H1 (cell line): ENCODE measurements around the gene PRKCI. TPM values are rescaled to one million over a fixed set of nuclear protein-coding genes. Genes with fewer than 3 reads are reported as not detected.

Experiments
- CTCF ChIA-PET: fragments of 300-600 bp; sonication (Branson Sonifier 250); formaldehyde crosslinking; loops from one replicate; lab custom pipeline; 2021; ENCODE audit not compliant: partially characterized antibody; lab: Charles Lee
- POLR2A ChIA-PET: fragments of 300-600 bp; sonication (Branson Sonifier 250); formaldehyde crosslinking; loops from one replicate; lab custom pipeline; 2021; ENCODE audit warnings: inconsistent platforms; ENCODE audit not compliant: partially characterized antibody; lab: Charles Lee
- DNase-seq, 2 experiments: peaks; one replicate each; pipeline versions ENCODE4 v3.0.0 to v3.0.0-alpha.2; 2010 to 2022; ENCODE audit warnings: low spot score in 2 of 2, low read depth in 1 of 2, mixed read lengths in 1 of 2
- FAIRE-seq: peaks from 2 replicates; lab custom pipeline; 2011; peaks lifted over from hg19 to GRCh38; lab: Jason Lieb, UNC
- H2AFZ ChIP-seq: 2 replicates; pipeline ENCODE4 v1.8.1; 2012; ENCODE audit warnings: low read length, inconsistent platforms
- H2AK5ac ChIP-seq: 2 replicates; pipeline ENCODE4 v1.6.1; 2013; ENCODE audit warnings: low read depth, low read length
- H2BK120ac ChIP-seq: replicated peaks from 2 replicates; pipeline ENCODE3; 2013; ENCODE audit warnings: low read depth, low read length, inconsistent platforms
- H2BK12ac ChIP-seq: 2 replicates; pipeline ENCODE4 v1.6.1; 2013; ENCODE audit warnings: low read depth, low read length
- H2BK15ac ChIP-seq: 2 replicates; pipeline ENCODE4 v1.6.1; 2013; ENCODE audit warnings: low read length
- H2BK20ac ChIP-seq: 2 replicates; pipeline ENCODE4 v1.6.1; 2013; ENCODE audit warnings: low read length
- H2BK5ac ChIP-seq: 2 replicates; pipeline ENCODE4 v1.6.1; 2013; ENCODE audit warnings: low read depth, low read length
- H3K14ac ChIP-seq: 2 replicates; pipeline ENCODE4 v1.6.1; 2013; ENCODE audit warnings: inconsistent platforms; ENCODE audit not compliant: insufficient read length
- H3K18ac ChIP-seq: 2 replicates; pipeline ENCODE4 v1.6.1; 2013; ENCODE audit warnings: low read length; ENCODE audit errors: extremely low read depth
- H3K23ac ChIP-seq: 2 replicates; pipeline ENCODE4 v1.6.1; 2013; ENCODE audit warnings: inconsistent platforms; ENCODE audit not compliant: insufficient read length
- H3K23me2 ChIP-seq: 2 replicates; pipeline ENCODE4 v1.6.1; 2013; ENCODE audit warnings: low read depth, low read length
- H3K27ac ChIP-seq: 2 replicates; pipeline ENCODE4 v1.6.1; 2011; ENCODE audit warnings: low read depth, low read length, inconsistent platforms
- H3K27me3 ChIP-seq, 4 experiments: replicated peaks in 1 of 4; 1 replicate in 1 of 4; 2 replicates in 3 of 4; pipeline versions ENCODE4 v1.6.1 to v1.8.1; 2011 to 2013; ENCODE audit warnings: low read length in 3 of 4, mild to moderate bottlenecking in 3 of 4, inconsistent platforms in 2 of 4, mixed read lengths in 2 of 4, moderate library complexity in 1 of 4; ENCODE audit not compliant: control insufficient read depth in 3 of 4, insufficient read depth in 3 of 4; ENCODE audit errors: extremely low read depth in 1 of 4
- H3K36me3 ChIP-seq, 4 experiments: 2 replicates each; pipeline versions ENCODE4 v1.6.1 to v1.8.1; 2011 to 2013; ENCODE audit warnings: mild to moderate bottlenecking in 4 of 4, low read length in 3 of 4, moderate library complexity in 2 of 4, control low read depth in 1 of 4, inconsistent platforms in 1 of 4; ENCODE audit not compliant: insufficient read depth in 4 of 4, control insufficient read depth in 2 of 4
- H3K4ac ChIP-seq: replicated peaks from 2 replicates; pipeline ENCODE3; 2013; ENCODE audit warnings: low read length, low read depth, mixed read lengths, inconsistent platforms; ENCODE audit not compliant: insufficient read length
- H3K4me1 ChIP-seq, 4 experiments: replicated peaks in 1 of 4; 1 replicate in 1 of 4; 2 replicates in 3 of 4; pipeline versions ENCODE4 v1.6.1 to v1.8.1; 2011 to 2013; ENCODE audit warnings: low read length in 3 of 4, inconsistent platforms in 2 of 4, mixed read lengths in 1 of 4; ENCODE audit not compliant: insufficient read depth in 4 of 4, control insufficient read depth in 3 of 4
- H3K4me2 ChIP-seq, 2 experiments: 2 replicates each; pipeline versions ENCODE4 v1.6.1 to v1.8.1; 2011 to 2013; ENCODE audit warnings: low read depth in 2 of 2, low read length in 2 of 2, control low read depth in 1 of 2, inconsistent platforms in 1 of 2, mild to moderate bottlenecking in 1 of 2; ENCODE audit not compliant: insufficient read depth in 1 of 2
- H3K4me3 ChIP-seq, 4 experiments: fragments of 200-600, 300-600 bp in 1 of 4; sonication (generic), shearing (Covaris generic), sonication (Bioruptor Twin) in 1 of 4; 2 replicates each; pipeline versions ENCODE4 v1.5.1 to v1.8.1; 2011 to 2016; ENCODE audit warnings: low read length in 4 of 4, low read depth in 3 of 4, control low read depth in 2 of 4, inconsistent platforms in 2 of 4, mild to moderate bottlenecking in 2 of 4, mixed read lengths in 1 of 4, moderate library complexity in 1 of 4; ENCODE audit not compliant: insufficient read depth in 2 of 4; ENCODE audit errors: extremely low read depth in 1 of 4
- H3K56ac ChIP-seq: replicated peaks from 2 replicates; pipeline ENCODE3; 2013; ENCODE audit warnings: low read depth, mild to moderate bottlenecking, mixed read lengths, low read length, inconsistent platforms; ENCODE audit not compliant: insufficient read length
- H3K79me1 ChIP-seq: 2 replicates; pipeline ENCODE4 v1.6.1; 2013; ENCODE audit warnings: low read depth, low read length, control low read depth
- H3K79me2 ChIP-seq, 2 experiments: 2 replicates each; pipeline versions ENCODE4 v1.6.1 to v1.8.1; 2012 to 2013; ENCODE audit warnings: low read length in 2 of 2, mild to moderate bottlenecking in 2 of 2, inconsistent platforms in 1 of 2; ENCODE audit not compliant: insufficient read depth in 2 of 2, control insufficient read depth in 1 of 2
- H3K9ac ChIP-seq, 4 experiments: replicated peaks in 1 of 4; 1 replicate in 1 of 4; 2 replicates in 3 of 4; pipeline versions ENCODE4 v1.6.1 to v1.8.1; 2011 to 2013; ENCODE audit warnings: low read depth in 3 of 4, low read length in 3 of 4, control low read depth in 2 of 4, mild to moderate bottlenecking in 2 of 4, moderate library complexity in 2 of 4, inconsistent platforms in 1 of 4; ENCODE audit errors: extremely low read depth in 1 of 4
- H3K9me3 ChIP-seq, 2 experiments: 2 replicates each; pipeline versions ENCODE4 v1.6.1 to v1.8.1; 2012 to 2013; ENCODE audit warnings: mild to moderate bottlenecking in 2 of 2, moderate library complexity in 2 of 2, control low read depth in 1 of 2, inconsistent platforms in 1 of 2, low read depth in 1 of 2, low read length in 1 of 2, mixed read lengths in 1 of 2; ENCODE audit not compliant: insufficient read depth in 2 of 2
- H4K20me1 ChIP-seq, 2 experiments: replicated peaks in 1 of 2; 2 replicates each; pipeline versions ENCODE3 to v1.8.1; 2011 to 2013; ENCODE audit warnings: inconsistent platforms in 2 of 2, low read length in 2 of 2, mild to moderate bottlenecking in 1 of 2; ENCODE audit not compliant: insufficient read depth in 2 of 2, control insufficient read depth in 1 of 2
- H4K5ac ChIP-seq: 2 replicates; pipeline ENCODE4 v1.6.1; 2013; ENCODE audit warnings: low read length, low read depth, mixed read lengths, inconsistent platforms; ENCODE audit not compliant: insufficient read length
- H4K8ac ChIP-seq: 2 replicates; pipeline ENCODE4 v1.8.0; 2013; ENCODE audit warnings: mild to moderate bottlenecking, moderate library complexity, low read length, inconsistent platforms; ENCODE audit not compliant: insufficient read depth; ENCODE audit errors: extremely low read depth
- H4K91ac ChIP-seq: replicated peaks from 2 replicates; pipeline ENCODE3; 2013; ENCODE audit warnings: low read length, mixed read lengths, inconsistent platforms; ENCODE audit not compliant: insufficient read length
- KDM1A ChIP-seq: fragments of 200-600, 300-600 bp; sonication (generic); IDR thresholded peaks from 2 replicates; pipeline ENCODE4 v1.7.1; 2016; ENCODE audit warnings: mild to moderate bottlenecking, low read length, borderline replicate concordance
- WGBS, 2 experiments: shearing (Covaris generic) in 1 of 2; methylation state at CpG; one replicate each; pipeline versions ENCODE4 v1.1.6 to v1.1.7; 2013 to 2015; ENCODE audit warnings: low lambda C conversion rate in 2 of 2, mixed read lengths in 2 of 2, inconsistent platforms in 1 of 2, low coverage in 1 of 2, missing lambda C conversion rate in 1 of 2; ENCODE audit not compliant: insufficient replicate concordance in 2 of 2, insufficient coverage in 1 of 2, insufficient read length in 1 of 2; ENCODE audit errors: extremely low coverage in 1 of 2, missing lambda C conversion rate in 1 of 2; 5-methylcytosine and 5-hydroxymethylcytosine counted together
- polyA plus RNA-seq, 7 experiments: library from polyadenylated mRNA; depleted of rRNA in 3 of 7; stranded (reverse) in 5 of 7; unstranded in 2 of 7; fragments of >200 nt in 5 of 7; fragments of 200-250 nt in 2 of 7; gene quantifications; 1 replicate in 5 of 7; 2 replicates in 1 of 7; 4 replicates in 1 of 7; pipeline versions ENCODE4 v1.2.1 to v1.2.3, GENCODE V29; 2011 to 2013; ENCODE audit warnings: missing spikeins in 2 of 7, mixed read lengths in 2 of 7
- total RNA-seq: library from RNA; stranded (reverse); fragmentation: NEBNext Ultra II Directional; extraction: Animal tissue kit (Norgen Biotek cat#: 25700); gene quantifications from 2 replicates; pipeline ENCODE4 v1.2.1, GENCODE V29; 2021

Gene PRKCI
- total and polyA plus RNA-seq, 2 of the 8 experiments (the other 6 are each of a cell fraction or from before 2014, with no cell fraction given): 24.3 to 100.0 TPM

DNA sequence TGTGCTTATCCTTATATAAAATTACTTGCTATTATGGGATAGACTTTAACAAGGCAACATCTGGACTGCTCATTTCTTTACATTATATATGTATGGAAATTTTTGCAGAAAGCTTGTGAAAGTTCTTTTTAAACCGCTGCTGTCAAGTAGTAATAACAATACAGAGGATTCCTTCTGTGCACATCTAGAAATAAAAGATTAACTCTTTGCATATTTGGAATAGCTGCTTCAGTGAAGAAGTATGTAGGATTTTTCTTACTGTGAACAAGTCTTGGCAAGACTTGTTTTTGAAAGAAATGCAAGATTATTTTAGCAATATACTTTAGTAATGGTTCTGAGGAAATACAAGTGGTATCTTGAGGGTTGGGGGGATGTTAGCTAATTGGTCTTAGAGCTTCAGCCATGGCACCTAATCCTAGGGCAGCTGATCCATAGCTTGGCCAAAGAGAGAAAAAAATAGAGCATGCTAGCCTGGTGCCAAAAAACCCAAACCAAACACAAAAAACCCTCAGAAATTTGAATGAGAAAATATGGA lies 4.3 kb downstream of the PRKCI start:
- Histone ChIP-seq H3K14ac (no peak overlapping the region), H3K4me2 (peak overlapping the region in 1 of 2 experiments; percentile 18; a peak in 1 of 4 replicates), H3K56ac (no peak overlapping the region), H2AK5ac (no peak overlapping the region), H3K9me3 (no peaks in the 10 kb centered on the region), H3K23ac (no peak overlapping the region), H4K20me1 (peaks cover 0 to 7% of the 10 kb centered on the region in 2 experiments), H3K18ac (no peak overlapping the region), H3K4me1 (peaks cover 0 to 4% (median 1%) of the 10 kb centered on the region in 4 experiments; a peak in 4 of 7 replicates), H3K79me2 (peaks cover 6 to 85% of the 10 kb centered on the region in 2 experiments), H4K5ac (no peak overlapping the region), H2BK12ac (no peak overlapping the region), H3K27ac (no peak overlapping the region), H3K36me3 (no peaks in the 10 kb centered on the region), H3K4ac (no peak overlapping the region), H3K23me2 (peaks cover 4% of the 10 kb centered on the region), H2AFZ (no peak overlapping the region), H4K8ac (no peak overlapping the region), H2BK120ac (no peak overlapping the region), H3K4me3 (no peak overlapping the region), H2BK20ac (no peak overlapping the region), H2BK15ac (no peak overlapping the region), H2BK5ac (no peak overlapping the region), H3K79me1 (peaks cover 5% of the 10 kb centered on the region; the same call in 1 of the 2 replicates), H3K9ac (no peak overlapping the region), H3K27me3 (no peaks in the 10 kb centered on the region), H4K91ac (no peak overlapping the region)
- POLR2A ChIA-PET: interaction anchor here (1.7 kb wide), 1 partner anchor 31 kb away, joined by 4 read pairs; no protein-coding TSS in a partner anchor
- FAIRE-seq (no peak), DNase-seq (no peak)
- WGBS, 2 experiments: 88% methylated on average over 1 of the region's 1 CpG; no CpG with 5 or more reads in 1 of the 2 experiments
- CTCF ChIA-PET: interaction anchor here (1.1 to 1.2 kb wide), 2 partner anchors 32 to 37 kb away, joined by 3 to 4 read pairs; no protein-coding TSS in a partner anchor
- no peak for TF ChIP-seq KDM1A
